A172 (cell line): ENCODE data around the gene GPR176. TPM values are rescaled to one million over a fixed set of nuclear protein-coding genes. Genes with fewer than 3 reads are reported as not detected.

Experiments
- DNase-seq: peaks from one replicate; pipeline ENCODE4 v3.0.0-alpha.2; 2015; ENCODE audit warnings: low spot score
- total RNA-seq: library from RNA; depleted of rRNA; stranded (reverse); fragments of >200 nt; shearing (Covaris generic); gene quantifications from 2 replicates; pipeline ENCODE4 v1.2.3, GENCODE V29; 2014

Gene GPR176
- total RNA-seq, 1 experiment from 2014 or later, result 65.6 TPM

DNA sequence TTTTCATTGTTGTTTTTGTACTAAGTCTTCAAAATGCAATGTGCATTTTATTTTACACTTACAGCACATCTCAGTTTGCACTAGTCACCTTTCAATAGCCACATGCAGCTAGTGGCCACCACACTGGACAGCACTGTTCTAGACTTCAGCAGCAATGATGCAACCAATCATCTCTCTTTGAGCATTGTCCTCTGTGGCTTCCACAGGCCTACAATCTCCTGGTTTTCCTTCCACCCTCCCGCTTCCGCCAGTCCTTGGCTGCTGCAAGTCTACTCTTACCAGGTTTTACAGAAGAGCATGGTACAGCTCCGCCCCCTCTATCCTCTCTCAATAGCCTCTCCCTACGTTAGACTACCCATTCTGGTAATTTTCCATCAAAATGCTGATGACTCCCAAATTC, 112.3 kb downstream of the GPR176 start:
- no peak for DNase-seq

DNA sequence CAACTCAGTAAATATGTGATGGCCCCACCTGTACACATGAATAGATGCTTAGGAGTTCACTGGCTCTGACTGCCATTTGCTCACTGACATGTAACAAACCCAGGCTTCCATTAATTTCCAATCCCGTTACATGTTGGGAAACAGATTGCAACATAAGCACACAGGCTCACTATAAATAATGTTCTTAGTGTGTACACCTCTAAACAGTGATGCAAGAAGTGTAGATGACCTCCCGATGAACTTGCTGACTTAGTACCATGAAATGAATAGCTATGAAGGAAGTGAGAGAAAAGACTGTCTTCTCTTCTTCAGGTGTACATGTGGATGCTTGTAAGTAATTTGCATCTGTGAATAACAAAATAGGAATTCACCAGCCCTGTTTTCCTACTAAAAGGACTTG, 116.0 kb downstream of the GPR176 start:
- DNase-seq, result no peak

DNA sequence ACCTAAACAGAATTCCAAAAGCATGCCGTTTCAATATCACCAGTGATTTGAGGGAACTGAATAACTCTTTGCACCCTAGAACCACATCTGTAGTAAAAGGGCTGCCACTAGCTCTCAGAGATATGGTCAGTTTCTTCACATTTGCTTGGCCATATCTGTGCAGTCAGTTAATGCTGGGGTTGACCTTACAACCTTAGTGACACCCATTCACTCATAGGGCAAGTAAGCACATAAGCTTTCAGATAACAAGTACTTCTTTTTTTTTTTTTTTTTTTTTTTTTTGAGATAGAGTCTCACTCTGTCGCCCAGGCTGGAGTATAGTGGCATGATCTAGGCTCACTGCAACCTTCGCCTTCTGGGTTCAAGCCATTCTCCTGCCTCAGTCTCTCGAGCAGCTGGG, 117.0 kb downstream of the GPR176 start:
- DNase-seq, result no peak

DNA sequence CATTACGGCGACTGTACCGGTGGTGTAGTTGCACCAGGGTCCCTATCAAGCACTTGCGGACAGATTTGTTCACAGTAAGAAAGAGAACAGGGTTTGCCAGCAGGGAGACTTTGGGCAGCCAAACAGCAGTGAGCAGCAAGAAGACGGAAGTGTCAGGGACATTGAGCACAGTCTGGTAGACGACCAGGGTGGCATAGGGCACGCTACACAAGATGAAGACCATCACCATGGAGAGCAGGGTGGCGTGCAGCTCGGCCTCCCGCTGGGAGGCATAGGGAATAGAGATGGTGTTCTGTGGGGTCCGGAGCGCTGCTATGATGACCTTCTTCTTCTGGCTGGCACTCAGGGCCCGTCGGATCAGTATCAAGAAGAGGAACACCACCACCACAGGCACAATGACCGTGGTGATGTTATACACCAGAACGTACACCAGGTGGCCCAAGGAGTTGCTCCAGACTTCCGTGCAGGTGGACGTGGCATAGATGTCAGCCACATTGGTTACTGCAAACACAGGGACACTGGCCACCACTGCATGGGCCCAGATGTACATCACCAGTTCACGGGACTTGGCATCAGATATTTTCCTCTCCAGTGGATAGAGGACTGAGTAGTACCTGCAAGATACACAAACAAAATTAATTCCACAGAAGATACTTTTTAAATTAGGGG, 118.3 kb downstream of the GPR176 start:
- DNase-seq, result peak; percentile 10

DNA sequence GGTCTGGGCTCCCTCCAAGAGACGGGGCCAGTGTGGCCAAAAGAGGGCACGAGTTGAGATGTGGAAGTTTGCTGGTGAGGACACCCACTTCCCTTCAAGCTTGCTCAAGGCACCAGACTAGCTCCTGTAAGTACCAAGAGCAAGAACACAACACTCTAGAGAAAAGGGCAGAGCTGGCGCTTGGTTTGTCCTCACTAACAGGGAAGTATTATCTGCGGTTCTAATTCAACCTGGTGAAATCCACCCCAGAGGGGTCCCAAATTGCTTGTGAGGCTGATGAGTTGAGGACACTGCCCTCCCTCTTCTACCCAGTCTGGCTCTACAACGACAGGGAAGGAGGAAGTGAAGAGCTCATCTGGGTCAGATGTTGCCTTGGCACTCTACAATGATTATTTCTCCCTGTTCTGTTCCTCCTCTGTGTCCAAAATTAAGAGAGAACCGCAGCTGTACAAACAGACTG, 120.5 kb downstream of the GPR176 start:
- DNase-seq, result no peak

DNA sequence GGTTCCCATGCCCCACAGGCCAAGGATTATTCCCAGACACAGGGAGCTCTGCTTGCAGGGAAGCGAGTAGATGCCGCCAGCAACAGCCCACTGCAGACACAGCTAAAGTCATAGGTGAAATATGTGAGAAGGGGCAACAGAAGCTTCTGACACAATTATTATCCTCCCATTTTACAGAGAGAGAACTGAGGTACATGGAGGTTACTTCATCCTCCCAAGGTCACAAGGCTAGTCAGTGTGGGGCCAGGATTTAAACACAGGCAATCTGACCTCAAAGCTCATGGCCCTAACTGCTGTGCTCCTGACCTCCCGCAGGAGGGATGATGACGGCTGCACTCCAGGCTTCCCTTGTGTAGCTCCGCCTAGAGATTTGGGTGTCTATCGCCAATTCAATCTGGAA, 121.7 kb downstream of the GPR176 start:
- no peak for DNase-seq

DNA sequence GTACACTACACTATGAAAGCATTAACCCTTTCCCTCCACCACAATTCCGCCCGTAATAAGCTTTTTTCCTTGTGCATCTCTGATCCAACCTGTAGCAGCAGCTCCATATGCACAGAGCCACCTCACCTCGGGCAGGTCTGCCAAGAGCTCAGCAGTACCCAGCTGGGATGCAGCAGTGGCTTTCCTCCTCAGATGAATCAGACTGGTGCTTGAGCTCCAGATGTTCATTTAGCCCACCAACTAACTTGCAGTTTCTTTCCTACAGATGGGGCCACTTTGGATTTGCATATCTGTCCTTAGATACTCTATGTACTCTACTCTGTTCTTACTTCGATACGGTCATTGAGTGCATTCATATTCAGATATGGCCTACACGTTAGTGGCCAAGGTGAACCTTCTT, 122.7 kb downstream of the GPR176 start:
- no peak for DNase-seq

DNA sequence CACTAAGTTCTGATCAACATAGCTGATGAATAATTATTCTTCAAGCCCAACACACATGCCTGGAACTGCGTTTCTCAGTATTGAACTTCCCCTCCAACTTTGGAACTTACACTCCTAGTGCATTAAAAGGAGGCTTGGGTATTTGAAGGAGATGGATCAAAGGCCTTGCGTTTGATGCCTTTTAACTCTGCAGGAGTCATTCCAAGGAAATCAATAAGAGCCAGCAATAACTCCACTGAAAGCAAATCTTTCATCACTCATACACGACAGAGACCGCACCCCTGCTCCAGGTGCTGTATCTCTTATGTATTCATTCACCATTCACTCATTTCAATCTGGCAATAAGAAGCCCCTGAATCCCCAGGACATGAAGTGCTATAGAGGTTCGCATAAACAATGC, 123.5 kb downstream of the GPR176 start:
- DNase-seq, result no peak

DNA sequence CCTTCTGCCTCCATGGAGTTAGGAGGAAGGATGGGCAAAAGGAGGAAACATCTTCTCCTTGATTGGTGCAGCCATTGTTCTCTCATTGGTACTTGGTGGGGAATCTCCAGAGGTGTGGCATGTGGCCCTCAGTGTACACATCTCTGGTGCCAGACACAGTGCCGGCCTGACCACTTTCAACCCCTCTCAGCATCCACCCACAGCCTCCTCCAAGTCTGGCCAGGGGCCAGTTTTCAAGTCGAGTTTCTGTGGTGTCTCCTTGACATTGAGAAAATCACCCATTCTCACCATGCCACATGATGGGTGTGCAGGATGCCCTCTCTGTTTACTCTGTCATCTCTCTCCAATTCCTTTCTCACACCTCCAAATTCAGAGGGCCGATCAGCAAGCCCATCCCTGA, 124.6 kb downstream of the GPR176 start:
- DNase-seq, result no peak

DNA sequence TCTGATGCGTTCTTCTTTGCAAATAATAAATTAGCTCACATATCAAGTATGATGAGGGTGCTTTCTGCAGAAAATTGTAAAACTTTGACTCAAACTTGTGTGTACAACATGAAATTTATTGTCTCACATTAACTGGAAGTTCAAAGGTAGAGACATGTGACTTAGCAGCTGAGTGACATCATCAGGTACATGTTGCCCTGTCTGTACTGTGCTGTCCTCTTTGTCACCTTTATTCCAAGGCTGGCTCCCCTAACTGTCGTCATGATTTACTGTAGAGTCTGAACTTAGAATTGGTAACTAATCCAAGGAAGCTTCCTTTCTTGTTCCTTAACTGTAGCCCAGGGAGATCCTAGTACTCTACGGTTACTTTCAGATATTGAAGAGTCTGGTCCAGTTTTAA, 125.1 kb downstream of the GPR176 start:
- DNase-seq, result no peak

DNA sequence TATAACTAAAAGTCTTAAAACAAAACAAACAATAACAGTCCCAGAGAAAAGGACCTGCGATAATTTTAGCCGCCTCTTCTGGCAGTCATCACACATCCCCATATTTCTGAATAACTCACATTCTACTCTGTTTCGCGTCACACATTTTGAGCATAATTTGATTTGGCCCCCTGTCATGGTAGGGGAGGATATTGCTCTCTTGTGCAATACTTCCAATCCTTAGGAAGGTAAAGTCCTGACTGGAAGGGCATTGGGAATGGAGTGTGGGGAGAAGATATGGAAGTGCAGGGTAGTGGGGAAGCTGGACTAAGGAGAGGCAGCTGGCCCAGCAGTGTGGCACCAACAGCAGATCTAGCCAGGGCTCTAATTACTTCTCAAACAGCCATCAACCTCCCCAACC, 126.1 kb downstream of the GPR176 start:
- no peak for DNase-seq

DNA sequence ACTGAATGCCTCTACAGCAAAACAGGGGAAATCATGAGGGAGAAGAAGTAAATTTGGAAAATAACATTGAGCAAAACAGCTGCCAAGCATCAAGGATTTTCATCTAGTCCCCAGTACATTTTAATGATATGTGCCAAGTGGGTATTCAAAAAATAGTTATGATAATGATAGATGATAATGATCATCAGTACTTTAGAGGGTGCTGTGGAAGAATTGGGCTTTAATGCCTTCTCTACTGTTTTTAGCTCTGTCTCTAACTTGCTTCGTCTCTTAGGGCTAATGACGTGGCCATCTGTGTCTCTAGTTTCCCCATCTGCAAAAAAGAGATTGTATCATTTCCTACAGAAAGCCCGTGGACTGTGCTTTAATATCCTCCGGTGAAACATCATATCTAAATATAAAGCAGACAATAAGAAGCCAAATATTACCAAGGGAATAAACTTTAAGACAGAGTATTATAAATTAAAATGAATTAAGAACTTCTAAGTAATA, 127.2 kb downstream of the GPR176 start:
- DNase-seq, result no peak

DNA sequence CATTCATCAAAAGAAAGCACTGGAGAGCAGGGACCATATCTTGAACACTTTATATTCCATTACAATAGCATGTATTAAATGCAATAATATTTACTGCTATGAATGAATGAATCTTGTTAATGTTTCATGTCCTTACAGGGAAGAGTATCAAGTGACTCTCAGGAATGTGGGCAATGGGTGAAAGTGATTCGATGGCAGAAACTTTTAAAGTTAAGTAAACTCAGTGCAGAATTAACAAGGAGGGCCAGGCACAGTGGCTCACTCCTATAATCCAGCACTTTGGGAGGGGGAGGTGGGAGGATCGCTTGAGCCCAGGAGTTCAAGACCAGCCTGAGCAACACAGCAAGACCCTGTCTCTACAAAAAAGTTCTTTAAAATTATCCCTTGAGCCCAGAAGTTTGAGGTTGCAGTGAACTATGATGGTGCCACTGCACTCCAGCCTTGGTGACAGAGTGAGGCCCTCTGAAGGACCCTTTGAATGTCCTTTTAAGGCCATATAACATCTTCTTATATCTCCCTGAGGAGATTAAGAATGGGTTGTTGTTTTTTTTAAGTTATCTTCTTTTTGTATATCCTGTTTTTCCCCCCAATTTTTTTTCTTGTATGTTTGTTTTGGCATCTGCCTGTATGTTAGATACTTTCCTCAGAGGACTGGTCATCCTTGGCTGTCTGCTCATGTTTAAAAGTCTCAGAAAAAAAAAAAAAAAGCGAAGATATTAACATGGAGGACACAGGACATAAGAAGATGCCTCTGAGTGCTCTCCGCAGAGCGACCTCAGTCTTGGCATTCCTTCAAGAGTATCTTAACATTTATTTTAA, 127.8 kb downstream of the GPR176 start:
- no peak for DNase-seq

DNA sequence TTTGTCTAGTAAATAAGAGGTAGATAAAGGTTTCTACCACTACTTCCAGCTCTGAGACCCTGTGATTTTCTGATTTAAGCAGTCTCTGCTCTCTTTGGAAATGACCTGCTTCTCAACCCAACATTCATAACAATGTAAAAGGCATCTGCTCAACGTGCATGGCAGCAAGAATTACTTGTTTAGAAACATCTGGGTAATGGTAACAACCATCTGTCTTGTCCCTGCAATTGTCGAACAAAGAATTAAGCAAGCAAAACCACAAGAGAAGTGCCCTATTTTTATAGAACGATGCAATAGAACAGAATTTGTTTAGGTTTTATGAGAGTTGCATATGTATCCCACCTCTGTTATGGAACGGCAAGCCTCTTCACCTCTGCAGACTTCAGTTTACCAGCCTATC, 130.3 kb downstream of the GPR176 start:
- DNase-seq, result no peak

DNA sequence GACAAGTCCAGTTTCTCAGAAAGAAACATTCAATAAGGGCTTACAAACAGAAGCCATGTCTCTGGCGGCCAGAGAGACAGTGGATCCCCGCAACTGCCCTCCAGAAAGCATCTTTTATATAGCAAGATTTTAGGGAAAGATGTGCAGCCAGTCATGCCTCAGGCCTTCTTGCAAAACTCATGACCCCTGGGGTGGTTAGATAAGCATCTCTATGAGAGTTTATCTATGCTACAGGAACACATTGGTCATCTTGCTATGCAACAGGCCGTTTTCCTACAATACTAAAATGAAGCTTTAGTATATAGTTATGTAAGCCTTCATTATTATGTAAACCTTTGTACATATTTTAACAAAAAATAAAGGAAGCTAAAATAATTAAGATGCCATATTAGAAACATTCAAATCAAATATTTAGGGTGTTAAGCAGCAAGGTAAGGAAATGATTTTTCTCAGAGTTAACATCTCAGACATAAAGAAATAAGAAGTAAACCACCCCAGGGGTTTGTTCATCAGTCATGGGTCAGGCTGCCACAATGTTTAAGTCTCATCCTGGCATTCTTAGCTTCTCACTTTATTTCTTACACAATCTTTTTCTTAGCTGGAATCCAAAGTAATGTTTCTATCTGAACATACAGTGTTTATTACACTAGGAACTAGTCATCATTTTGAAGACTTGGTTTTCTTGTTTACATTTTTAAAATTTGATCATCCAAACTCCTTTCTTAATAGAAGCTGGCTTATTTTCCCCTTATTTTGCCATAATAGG, 131.1 kb downstream of the GPR176 start:
- no peak for DNase-seq

DNA sequence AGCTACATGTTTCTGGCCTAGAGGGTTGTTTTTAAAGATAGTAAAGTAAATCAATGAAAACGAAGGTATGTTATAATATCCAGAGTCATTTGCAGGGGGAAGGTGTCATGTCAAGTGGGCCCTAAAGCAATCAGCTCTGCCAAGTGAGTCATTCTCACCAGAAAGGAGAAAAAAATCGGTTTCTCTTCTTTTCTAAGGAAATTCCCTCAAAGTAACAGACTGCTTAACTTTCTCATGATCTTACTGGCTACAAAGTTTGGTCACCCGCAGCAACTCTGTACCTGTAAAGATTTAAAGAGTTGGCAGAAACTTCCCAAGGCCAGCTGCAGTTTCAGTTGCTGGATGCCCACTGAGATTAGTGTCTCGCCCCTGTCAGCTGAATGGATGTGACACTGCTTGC, 132.0 kb downstream of the GPR176 start:
- peak; percentile 6 for DNase-seq

DNA sequence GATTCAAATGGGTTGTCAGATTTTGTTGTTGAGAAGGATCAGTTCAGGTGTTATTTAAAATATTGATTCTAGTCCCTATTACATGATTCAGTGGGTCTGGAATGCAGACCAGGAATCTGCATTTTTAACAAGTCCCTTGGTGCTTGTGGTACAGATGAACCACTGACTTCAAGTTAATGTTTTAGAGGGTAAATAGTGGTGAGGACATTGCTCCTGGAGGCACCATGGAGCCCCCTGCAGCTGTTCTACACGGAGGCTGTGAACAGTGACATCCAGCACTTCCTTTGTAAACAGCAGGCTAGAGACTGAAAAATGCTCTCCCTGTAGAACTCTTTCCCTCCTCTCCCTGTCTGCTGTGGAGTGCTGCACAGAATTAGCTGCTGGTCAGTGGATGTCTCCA, 132.6 kb downstream of the GPR176 start:
- DNase-seq, result no peak

DNA sequence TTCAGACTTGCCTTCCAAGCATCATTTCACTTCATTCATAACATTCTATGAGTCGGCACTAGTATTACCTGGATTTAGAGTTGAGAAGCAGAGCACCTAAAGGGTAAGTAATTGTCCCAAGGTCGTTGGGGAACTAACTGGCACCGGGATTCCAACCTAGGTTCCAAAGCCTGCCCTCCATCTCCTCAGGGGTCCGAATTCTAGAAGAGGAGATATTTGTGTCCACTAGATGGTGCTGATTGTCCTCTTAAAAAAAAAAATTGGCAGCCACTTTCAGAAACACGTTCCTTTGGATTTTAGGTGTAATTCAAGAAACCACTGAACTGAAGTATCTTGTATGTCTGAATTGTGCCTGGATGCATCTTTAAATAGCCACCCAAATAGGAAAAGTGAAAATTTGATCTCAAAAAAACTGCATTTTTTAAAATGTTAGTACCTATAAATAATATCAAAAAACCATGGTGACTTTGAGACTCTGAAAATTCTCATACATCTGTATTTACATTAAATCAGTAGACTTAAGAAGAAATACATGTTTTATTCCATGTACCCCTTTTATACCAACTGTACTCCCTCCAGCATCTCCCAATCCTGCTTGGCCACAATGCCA, 133.5 kb downstream of the GPR176 start:
- peak; percentile 47 for DNase-seq

DNA sequence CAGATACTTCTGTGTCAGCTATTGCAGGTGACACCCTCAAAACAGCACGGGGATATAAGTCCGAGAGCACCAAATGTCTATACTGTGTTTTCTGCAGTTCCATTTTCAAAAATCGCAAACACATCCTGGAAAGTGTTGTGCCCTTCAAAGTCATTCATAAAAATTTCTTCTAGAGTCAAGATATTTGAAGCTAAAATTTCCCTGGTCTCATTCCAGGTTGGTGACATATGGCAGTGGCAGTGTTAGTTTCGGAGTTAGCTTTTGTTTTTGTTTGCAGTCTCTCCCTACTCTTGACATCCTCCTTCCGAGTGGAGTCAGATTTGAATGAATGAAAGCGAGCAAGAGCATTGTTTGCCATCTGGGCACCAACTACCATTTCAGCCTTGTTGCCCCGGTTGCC, 134.2 kb downstream of the GPR176 start:
- no peak for DNase-seq

DNA sequence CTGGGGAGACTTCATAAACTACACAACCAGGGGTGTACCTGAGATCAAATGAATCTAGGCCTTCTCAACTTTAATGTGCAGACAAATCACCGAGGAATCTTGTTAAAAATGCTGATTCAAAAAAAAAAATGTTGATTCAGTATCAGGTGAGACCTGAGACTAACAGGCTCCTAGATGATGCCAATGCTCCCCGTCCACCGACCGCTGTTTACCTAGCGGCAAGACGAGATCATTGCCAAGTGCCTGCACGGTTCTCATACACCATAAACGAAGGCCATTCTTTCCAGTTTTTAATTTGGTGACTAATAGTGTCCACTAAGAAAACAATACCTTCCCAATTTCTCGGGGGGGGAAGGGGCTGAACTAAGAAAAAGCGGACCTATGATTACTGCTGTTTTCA, 134.9 kb downstream of the GPR176 start:
- no peak for DNase-seq

DNA sequence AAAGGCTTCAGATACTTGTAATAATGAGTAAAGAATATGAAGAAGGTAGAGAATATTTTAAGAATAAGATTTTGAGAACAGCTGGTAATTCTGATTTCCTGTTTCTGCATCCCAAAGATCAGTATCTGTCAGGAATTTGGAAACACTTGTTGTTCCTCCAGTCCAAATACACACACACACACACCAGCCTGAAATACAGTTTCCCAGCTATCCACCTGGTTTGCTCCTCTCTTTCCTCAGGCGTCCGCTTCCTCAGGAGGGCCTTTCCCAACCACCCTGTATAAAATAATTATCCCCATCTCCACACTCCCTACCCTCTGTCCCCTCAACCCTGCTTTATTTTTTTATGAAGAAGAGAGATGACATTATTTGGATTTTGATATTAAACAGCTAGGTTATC, 135.4 kb downstream of the GPR176 start:
- no peak for DNase-seq

DNA sequence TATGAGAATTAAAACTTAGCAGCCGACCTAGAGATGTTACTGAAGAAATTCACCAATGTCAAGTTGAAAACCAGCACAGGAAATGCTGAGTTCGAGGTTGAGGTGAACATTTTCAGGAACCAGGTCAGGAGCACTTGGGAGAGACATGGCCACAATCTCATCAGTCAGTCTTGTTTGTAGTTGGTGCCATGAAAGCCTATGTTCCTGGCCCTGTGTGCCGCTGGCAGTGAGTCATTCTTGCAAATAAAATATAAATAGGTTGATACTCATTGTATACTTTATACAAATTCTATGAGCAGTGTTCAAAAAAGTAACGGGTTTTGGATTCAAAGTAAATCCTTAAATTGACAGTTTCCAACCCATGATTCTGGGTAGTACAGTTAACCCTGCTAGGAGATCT, 135.9 kb downstream of the GPR176 start:
- DNase-seq, result peak; percentile 4
